NCI-H1436 (cell line): ENCODE results near the gene OCLN.
A peak's percentile ranks its signal among the peaks of the same experiment; 100 is the strongest.
"Not testable (repeated sequence)": the region's sequence is repeated elsewhere in the genome, so short reads cannot be mapped to it uniquely, and the experiment has no call there.

Source experiments
- DNase-seq: peaks from one replicate; lab custom pipeline; 2025; lab: John Stamatoyannopoulos, UW

OCLN gene, protein sequence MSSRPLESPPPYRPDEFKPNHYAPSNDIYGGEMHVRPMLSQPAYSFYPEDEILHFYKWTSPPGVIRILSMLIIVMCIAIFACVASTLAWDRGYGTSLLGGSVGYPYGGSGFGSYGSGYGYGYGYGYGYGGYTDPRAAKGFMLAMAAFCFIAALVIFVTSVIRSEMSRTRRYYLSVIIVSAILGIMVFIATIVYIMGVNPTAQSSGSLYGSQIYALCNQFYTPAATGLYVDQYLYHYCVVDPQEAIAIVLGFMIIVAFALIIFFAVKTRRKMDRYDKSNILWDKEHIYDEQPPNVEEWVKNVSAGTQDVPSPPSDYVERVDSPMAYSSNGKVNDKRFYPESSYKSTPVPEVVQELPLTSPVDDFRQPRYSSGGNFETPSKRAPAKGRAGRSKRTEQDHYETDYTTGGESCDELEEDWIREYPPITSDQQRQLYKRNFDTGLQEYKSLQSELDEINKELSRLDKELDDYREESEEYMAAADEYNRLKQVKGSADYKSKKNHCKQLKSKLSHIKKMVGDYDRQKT

GRCh38 chr5:69492391-69492922 is at the start of gene OCLN:
TSS of gene OCLN (plus strand) at chr5:69492790. CDS start at chr5:69504245, 11,455 bp downstream.
- peak; percentile 84 for DNase-seq

GRCh38 chr5:69444127-69444754 is 48.3 kb upstream of the OCLN start:
- no peak for DNase-seq

DNA sequence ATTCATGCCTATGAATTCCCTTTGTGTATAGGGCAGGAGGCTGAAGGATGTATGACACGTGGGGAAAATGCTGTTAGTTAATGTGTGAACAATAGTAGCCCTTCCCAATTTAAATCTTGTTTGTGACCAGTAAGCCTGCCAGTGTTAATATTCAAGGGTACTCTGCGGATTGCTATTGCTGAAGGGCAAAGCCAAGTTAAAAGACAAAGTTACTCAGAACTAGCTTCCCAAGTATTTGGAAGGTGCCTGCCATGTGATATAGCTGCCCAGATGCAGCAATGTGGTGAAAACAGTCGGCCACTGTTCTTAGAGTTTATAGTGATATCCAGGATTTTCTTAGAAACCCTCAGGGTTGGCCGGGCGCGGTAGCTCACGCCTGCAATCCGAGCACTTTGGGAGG is 43.1 kb upstream of the OCLN start:
- DNase-seq = no peak

DNA sequence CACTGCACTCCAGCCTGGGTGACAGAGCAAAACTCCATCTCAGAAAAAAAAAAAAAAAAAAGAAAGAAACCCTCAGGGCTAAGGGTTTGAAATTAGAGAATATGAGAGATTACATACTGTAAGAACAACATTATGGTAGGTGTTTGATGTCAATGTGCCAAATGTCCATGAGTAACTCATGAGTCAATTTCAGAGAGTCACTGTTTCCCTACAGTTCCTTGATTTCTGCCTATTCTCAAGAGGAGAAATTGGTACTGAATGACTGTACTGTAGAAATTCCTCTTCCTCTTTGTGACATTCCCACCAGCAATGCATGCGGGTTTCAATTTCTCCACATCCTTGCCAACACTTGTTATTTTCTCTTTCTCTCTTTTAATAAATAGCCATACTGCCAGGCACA is 42.5 kb upstream of the OCLN start:
- no peak for DNase-seq

- not testable (repeated sequence) for DNase-seq
These were observed 42.1 kb upstream of the OCLN start for GRCh38 chr5:69450527-69450926.

DNA sequence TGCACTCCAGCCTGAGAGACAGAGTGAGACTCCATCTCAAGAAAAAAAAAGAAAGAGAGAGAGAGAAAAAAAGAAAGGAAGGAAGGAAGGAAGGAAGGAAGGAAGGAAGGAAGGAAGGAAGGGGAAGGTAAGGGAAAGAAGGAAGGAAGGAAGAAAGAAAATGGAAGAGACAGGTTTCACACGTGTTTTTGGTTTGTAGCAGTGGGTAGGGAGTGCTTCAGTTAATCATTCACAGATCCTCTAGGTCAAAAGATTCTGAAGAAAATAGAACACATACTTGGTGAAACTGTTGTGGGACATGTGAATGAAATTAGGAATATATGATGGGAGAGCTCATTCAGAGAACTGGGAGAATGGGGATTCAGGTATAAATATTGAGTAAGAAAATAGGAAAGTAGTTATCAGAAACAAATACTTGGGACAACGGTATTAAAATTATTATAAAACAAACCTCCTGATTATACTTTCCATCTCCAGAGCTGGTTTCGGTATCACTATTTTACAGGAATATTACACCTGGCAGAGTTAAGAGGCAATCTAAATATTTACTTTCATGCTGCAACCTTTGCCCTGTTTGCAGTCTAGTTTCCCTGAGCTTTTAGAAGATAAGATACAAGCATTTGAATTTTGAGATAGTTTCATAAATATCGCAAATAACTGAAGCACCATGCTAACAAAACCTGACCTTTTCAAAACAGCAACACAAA is 40.5 kb upstream of the OCLN start:
- no peak for DNase-seq

- DNase-seq = not testable (repeated sequence)
These were observed 39.1 kb upstream of the OCLN start for GRCh38 chr5:69453487-69453886.

DNA sequence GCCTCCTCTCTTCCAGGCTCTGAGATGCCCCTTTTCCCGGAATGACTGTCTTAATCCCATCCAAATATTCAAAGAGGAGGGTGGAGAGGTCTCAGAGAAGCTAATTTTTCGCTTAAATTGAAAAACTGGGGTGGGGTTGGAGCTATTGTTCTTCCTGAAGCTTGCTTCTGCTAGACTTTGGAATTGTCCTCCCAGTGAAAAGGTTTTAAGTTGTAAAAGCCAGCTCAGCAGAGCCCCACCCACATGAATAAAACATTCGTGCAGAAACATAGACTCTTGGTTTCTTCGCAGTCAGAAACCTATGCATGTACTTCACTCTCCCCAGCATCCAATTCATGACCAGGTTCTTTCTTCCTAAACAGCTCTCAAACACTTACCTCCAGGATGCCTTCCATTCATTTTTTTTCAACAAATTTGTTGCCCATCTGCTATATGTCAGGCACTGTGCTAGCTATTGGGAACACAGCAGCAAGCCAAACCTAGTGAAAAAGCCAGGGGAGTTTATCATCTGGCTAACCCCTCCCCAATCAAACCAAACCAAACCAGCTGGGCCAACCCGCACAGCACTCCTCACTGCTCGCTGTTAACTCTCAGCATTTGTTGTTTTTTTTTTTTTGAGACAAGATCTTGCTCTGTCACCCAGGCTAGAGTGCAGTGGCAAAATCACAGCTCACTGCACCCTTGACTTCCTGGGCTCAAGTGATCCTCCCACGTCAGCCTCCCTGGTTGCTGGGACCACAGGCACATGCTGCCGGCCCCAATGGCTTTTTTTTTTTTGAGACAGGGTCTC is 37.9 kb upstream of the OCLN start:
- no peak for DNase-seq

GRCh38 chr5:69455428-69455988 is 37.1 kb upstream of the OCLN start:
- DNase-seq = not testable (repeated sequence)

DNA sequence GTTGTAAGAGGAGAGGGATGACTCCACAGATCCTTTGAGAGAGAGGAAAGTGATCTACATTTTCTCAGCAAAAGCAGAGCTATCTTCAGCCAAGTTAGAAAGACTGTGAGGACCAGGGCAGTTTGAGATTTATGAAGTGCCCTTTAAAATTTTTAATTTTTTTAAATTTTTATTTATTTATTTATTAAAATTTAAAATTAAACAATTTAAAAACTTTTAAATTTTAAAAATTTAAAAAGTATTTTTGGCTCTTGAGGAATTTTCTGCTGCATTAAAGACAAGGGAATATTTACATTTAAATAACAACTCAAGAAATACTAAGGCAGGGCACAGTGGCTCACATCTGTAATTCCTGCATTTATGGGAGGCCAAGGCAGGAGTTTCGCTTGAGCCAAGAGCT is 30.4 kb upstream of the OCLN start:
- DNase-seq = no peak

DNA sequence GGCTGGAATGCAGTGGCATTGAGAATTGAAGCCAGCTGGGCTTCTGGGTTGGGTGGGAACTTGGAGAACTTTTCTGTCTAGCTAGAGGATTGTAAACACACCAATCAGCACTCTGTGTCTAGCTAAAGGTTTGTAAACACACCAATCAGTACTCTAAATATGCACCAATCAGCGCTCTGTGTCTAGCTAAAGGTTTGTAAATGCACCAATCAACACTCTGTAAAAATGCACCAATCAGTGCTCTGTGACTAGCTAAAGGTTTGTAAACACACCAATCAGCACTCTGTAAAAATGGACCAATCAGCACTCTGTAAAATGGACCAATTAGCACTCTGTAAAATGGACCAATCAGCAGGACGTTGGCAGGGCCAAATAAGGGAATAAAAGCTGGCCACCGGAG is 26.2 kb upstream of the OCLN start:
- not testable (repeated sequence) for DNase-seq

GRCh38 chr5:69467442-69468225 is 25.0 kb upstream of the OCLN start:
- DNase-seq = no peak

GRCh38 chr5:69468631-69469030 is 24.0 kb upstream of the OCLN start:
- DNase-seq = no peak

GRCh38 chr5:69471516-69471915 is 21.1 kb upstream of the OCLN start:
- not testable (repeated sequence) for DNase-seq

DNA sequence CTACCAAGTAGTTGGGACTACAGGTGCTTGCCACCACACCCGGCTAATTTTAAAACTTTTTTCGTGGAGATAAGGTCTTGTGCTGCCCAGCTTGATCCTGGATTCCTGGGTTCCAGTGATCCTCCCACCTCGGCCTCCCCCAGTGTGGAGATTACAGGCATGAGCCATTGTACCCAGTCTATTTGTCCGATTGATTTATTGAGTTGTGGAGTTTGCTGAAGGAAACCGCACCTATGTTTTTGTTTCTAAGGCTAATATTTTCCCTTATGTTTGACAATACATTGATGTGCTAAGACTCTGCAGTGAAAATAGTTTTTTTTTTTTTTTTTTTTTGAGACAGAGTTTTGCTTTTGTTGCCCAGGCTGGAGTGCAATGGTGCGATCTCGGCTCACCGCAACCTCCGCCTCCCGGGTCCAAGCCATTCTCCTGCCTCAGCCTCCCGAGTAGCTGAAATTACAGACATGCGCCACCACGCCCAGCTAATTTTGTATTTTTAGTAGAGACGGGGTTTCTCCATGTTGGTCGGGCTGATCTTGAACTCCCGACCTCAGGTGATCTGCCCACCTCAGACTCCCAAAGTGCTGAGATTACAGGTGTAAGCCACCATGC is 20.0 kb upstream of the OCLN start:
- DNase-seq = not testable (repeated sequence)

DNA sequence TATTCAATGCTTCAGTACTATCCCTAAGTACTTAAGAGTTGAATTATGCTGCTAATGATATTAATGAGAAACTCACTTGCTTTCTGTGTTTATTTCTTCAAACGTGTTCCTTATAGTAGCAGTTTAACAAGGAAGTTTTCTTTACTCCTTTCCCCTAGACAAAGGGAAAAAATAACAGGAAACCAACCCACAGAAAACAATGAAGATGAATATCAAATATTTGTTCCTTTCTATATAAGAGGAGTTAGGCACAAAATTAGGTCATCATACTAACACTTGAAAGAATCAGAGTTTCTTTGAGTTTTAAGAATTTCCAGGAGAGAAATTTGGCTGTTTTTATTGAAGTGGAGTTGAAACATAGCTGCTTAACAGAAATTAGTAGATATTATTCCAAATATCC is 15.4 kb upstream of the OCLN start:
- no peak for DNase-seq

DNA sequence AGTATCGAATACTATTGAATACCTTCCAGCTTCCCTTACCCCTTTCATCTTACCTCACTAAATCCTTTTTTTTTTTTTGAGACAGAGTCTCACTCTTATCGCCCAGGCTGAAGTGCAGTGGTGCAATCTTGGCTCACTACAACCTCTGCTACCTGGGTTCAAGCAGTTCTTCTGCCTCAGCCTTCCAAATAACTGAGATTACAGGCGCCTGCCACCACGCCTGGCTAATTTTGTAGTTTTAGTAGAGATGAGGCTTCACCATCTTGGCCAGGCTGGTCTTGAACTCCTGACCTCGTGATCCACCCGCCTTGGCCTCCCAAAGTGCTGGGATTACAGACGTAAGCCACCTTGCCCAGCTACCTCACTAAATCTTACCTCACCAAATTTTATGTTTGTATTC is 14.3 kb upstream of the OCLN start:
- DNase-seq = not testable (repeated sequence)

DNA sequence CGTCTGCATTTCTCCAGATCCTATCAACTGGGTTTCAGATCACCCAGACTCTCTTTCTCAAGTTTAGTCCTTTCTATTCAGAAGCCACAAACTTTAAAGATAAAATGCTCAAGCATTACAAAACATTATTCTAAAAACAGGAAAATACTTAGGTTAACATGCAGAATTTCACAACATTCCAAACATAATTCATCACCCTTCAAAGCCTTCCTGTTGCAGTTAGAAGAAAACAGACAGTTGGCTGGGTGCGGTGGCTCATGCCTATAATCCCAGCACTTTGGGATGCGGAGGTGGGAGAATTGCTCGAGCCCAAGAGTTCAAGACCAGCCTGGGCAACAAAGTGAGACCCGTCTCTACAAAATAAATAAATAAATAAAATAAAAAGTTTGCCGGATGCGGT is 7.7 kb upstream of the OCLN start:
- no peak for DNase-seq

GRCh38 chr5:69485471-69485870 is 7.1 kb upstream of the OCLN start:
- DNase-seq = no peak

DNA sequence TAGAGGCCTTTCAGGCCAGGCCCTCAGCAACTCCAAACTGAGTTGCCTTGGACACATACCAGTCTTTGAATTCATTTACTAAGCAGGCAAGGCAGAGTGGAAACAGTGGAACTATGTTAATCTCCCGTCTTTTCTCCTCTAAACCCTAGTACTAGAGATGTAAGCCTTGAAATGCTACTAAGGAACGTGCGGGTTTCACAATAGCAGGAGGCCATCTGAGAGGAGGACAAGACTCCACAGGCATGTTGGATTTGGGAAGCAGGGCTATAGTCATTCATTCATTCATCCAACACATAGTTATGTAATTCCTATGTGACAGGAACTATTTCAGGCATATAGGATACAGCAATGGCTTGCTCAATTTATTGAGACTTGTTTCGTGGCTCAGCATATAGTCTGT is 3.3 kb upstream of the OCLN start:
- no peak for DNase-seq
